GM19395 (cell line): ENCODE data around the gene ARSB.
"Not testable (repeated sequence)": the region's sequence is repeated elsewhere in the genome, so short reads cannot be mapped to it uniquely, and the experiment has no call there.

Experiments used
- ATAC-seq: cut with Tn5 transposase; IDR thresholded peaks from one replicate; pipeline ENCODE4 v1.9.1; 2021; ENCODE audit warnings: mild to moderate bottlenecking, moderate library complexity; ENCODE audit not compliant: unreplicated experiment

The ARSB gene

GRCh38 chr5:78785454-78785853, 199.7 kb downstream of the ARSB start:
- no peak for ATAC-seq

GRCh38 chr5:78783434-78784130, 201.5 kb downstream of the ARSB start:
- ATAC-seq: no peak

GRCh38 chr5:78782728-78783127, 202.4 kb downstream of the ARSB start:
- ATAC-seq: no peak

GRCh38 chr5:78781611-78782286, 203.4 kb downstream of the ARSB start:
- no peak for ATAC-seq

GRCh38 chr5:78779771-78780616, 205.1 kb downstream of the ARSB start:
- no peak for ATAC-seq

- ATAC-seq: no peak
Measured at GRCh38 chr5:78779262-78779661, 205.8 kb downstream of the ARSB start.

GRCh38 chr5:78778538-78778937, 206.6 kb downstream of the ARSB start:
- ATAC-seq: no peak

- ATAC-seq: no peak
Measured at GRCh38 chr5:78777901-78778300, 207.2 kb downstream of the ARSB start.

- ATAC-seq: no peak
Measured at GRCh38 chr5:78776637-78777036, 208.5 kb downstream of the ARSB start.

GRCh38 chr5:78773655-78774054, 211.5 kb downstream of the ARSB start:
- no peak for ATAC-seq

GRCh38 chr5:78771260-78772205, 213.6 kb downstream of the ARSB start:
- no peak for ATAC-seq

GRCh38 chr5:78768781-78769380, 216.2 kb downstream of the ARSB start:
- ATAC-seq: no peak

- ATAC-seq: no peak
Measured at GRCh38 chr5:78766412-78766762, 218.7 kb downstream of the ARSB start.

- ATAC-seq: no peak
Measured at GRCh38 chr5:78765756-78766411, 219.2 kb downstream of the ARSB start.

GRCh38 chr5:78765116-78765515, 220.0 kb downstream of the ARSB start:
- no peak for ATAC-seq

- no peak for ATAC-seq
Measured at GRCh38 chr5:78763659-78764189, 221.4 kb downstream of the ARSB start.

GRCh38 chr5:78762743-78763142, 222.4 kb downstream of the ARSB start:
- not testable (repeated sequence) for ATAC-seq

GRCh38 chr5:78761840-78762239, 223.3 kb downstream of the ARSB start:
- no peak for ATAC-seq

GRCh38 chr5:78760770-78761169, 224.3 kb downstream of the ARSB start:
- no peak for ATAC-seq
